Loucy (cell line): Measurements from ENCODE around the gene LIMS1.

Experiments used
- H2AFZ ChIP-seq: fragments of 200-600 bp; sonication (generic); 2 replicates; pipeline ENCODE4 v1.6.0; 2016; ENCODE audit warnings: antibody characterized with exemption, mild to moderate bottlenecking, low read length, moderate library complexity
- H3F3A ChIP-seq: fragments of 200-600 bp; 2 replicates; pipeline ENCODE4 v1.6.0; 2016; ENCODE audit warnings: antibody characterized with exemption, low read depth, mild to moderate bottlenecking
- H3K27me3 ChIP-seq: fragments of 200-600 bp; sonication (generic); 2 replicates; pipeline ENCODE4 v1.6.1; 2014; ENCODE audit warnings: low read length, mild to moderate bottlenecking; ENCODE audit not compliant: insufficient read depth, poor library complexity, severe bottlenecking
- H3K36me3 ChIP-seq: fragments of 200-600 bp; sonication (generic); 2 replicates; pipeline ENCODE4 v1.6.1; 2016; ENCODE audit warnings: low read length; ENCODE audit not compliant: insufficient read depth
- H3K4me1 ChIP-seq: fragments of 200-600 bp; sonication (generic); 2 replicates; pipeline ENCODE4 v1.5.1; 2014; ENCODE audit warnings: low read length, mild to moderate bottlenecking; ENCODE audit not compliant: insufficient read depth, poor library complexity, severe bottlenecking
- H3K4me2 ChIP-seq: fragments of 200-600 bp; sonication (generic); 2 replicates; pipeline ENCODE4 v1.6.0; 2014; ENCODE audit warnings: antibody characterized with exemption, low read length, low read depth, mild to moderate bottlenecking; ENCODE audit not compliant: poor library complexity, severe bottlenecking
- H3K4me3 ChIP-seq: fragments of 200-600 bp; sonication (generic); 2 replicates; pipeline ENCODE4 v1.5.1; 2014; ENCODE audit warnings: low read length, mild to moderate bottlenecking, mixed read lengths; ENCODE audit not compliant: poor library complexity, severe bottlenecking
- H3K79me2 ChIP-seq: fragments of 200-600 bp; sonication (generic); 2 replicates; pipeline ENCODE4 v1.6.1; 2014; ENCODE audit warnings: low read length; ENCODE audit not compliant: insufficient read depth
- H3K9ac ChIP-seq: fragments of 200-600 bp; sonication (generic); 2 replicates; pipeline ENCODE4 v1.6.0; 2014; ENCODE audit warnings: mild to moderate bottlenecking, low read depth, low read length, moderate library complexity; ENCODE audit not compliant: poor library complexity, severe bottlenecking
- H3K9me2 ChIP-seq: fragments of 200-600 bp; sonication (generic); replicated peaks from 2 replicates; pipeline ENCODE4 v1.6.1; 2016; ENCODE audit warnings: low read depth, low read length, mixed read lengths
- H3K9me3 ChIP-seq: fragments of 200-600 bp; sonication (generic); 2 replicates; pipeline ENCODE4 v1.6.1; 2014; ENCODE audit warnings: mild to moderate bottlenecking, antibody characterized with exemption, low read length, low read depth; ENCODE audit not compliant: insufficient read depth
- H4K20me1 ChIP-seq: fragments of 200-600 bp; sonication (generic); 2 replicates; pipeline ENCODE4 v1.6.0; 2014; ENCODE audit warnings: antibody characterized with exemption, low read length, mild to moderate bottlenecking; ENCODE audit not compliant: insufficient read depth, poor library complexity, severe bottlenecking
- CTCF ChIP-seq: fragments of 200-600 bp; sonication (generic); conservative IDR thresholded peaks from 2 replicates; pipeline ENCODE4 v1.5.1; 2014; ENCODE audit warnings: mild to moderate bottlenecking, antibody characterized with exemption, low read length
- EZH2phosphoT487 ChIP-seq: fragments of 200-600 bp; IDR thresholded peaks from 2 replicates; pipeline ENCODE4 v1.6.1; 2018; ENCODE audit warnings: antibody characterized with exemption, mild to moderate bottlenecking, moderate library complexity, borderline replicate concordance

LIMS1 gene

DNA sequence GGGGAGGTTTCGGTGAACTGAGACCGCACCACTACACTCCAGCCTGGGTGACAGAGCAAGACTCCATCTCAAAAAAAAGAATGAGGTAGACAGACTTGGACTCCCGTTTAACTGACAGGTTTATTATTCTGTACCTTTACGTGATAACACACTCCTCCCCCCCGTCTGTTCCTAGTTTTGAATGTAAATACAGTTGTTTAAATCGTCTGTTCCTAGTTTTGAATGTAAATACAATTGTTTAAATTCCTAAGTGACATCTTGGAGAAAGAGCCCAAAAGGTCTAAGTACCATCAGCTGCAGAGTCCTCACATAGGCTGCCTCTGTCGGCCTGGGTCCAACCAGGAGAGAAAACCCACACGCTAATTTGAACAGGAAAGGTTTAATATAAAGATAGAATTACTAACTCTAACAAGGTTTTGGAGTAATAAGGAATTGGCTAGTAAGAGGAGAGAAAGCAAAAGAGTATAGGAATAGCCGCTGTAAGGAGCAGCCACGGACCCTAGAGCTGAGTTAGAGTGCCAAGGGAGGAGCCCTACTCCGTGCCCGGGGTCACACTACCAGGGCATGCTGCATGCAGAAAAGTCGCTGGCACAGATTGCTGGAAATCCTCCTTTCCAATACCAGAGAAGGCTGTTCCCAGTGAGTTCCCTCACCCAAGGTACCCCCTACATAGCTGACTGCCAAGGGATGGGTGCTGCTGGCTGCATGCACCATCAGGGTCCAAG is 101.5 kb downstream of the LIMS1 start:
- Histone ChIP-seq H3K27me3 (no peaks in the 10 kb centered on the region), H4K20me1 (peaks cover 58% of the 10 kb centered on the region), H3K9ac (no peak overlapping the region), H3K4me3 (peak overlapping the region; percentile 11), H3F3A (no peaks in the 10 kb centered on the region), H3K9me3 (no peaks in the 10 kb centered on the region), H3K4me1 (peaks cover 71% of the 10 kb centered on the region), H3K9me2 (no peaks in the 10 kb centered on the region), H3K4me2 (peak overlapping the region; percentile 30), H2AFZ (no peak overlapping the region), H3K79me2 (peaks cover 100% of the 10 kb centered on the region), H3K36me3 (peaks cover 11% of the 10 kb centered on the region; the same call in 1 of the 2 replicates)
- no peak for TF ChIP-seq EZH2phosphoT487
- no peak for TF ChIP-seq CTCF

GRCh38 chr2:108637304-108637669 is 103.0 kb downstream of the LIMS1 start:
- peak overlapping the region; percentile 41 for H3K4me2 ChIP-seq
- no peak overlapping the region for H2AFZ ChIP-seq
- H3K9me3 ChIP-seq = no peaks in the 10 kb centered on the region
- peaks cover 65% of the 10 kb centered on the region for H3K4me1 ChIP-seq
- no peaks in the 10 kb centered on the region for H3F3A ChIP-seq
- no peak overlapping the region for H3K4me3 ChIP-seq
- H4K20me1 ChIP-seq = peaks cover 44% of the 10 kb centered on the region
- H3K9me2 ChIP-seq = no peaks in the 10 kb centered on the region
- no peak for TF ChIP-seq EZH2phosphoT487
- no peak for TF ChIP-seq CTCF
- H3K36me3 ChIP-seq = peaks cover 13% of the 10 kb centered on the region; the same call in 1 of the 2 replicates
- peaks cover 100% of the 10 kb centered on the region for H3K79me2 ChIP-seq
- H3K9ac ChIP-seq = peak overlapping the region; percentile 37
- no peaks in the 10 kb centered on the region for H3K27me3 ChIP-seq

DNA sequence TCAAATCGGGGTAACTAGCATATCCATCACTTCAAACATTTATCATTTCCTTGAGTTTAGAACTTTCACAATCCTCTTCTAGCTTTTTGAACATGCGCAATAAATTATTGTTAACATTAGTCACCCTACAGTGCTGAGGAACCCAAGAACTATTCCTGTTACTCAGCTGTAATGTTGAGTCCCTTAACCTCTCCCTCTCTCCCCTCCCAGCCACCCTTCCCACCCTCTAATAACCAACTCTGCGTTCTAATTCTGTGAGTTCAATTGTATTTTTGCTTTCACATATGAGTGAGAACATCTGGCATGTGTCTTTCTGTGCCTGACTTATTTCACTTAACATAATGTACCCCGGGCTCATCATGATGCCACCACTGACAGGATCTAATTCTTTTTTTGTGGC is 106.5 kb downstream of the LIMS1 start:
- H3K9me3 ChIP-seq = no peaks in the 10 kb centered on the region; the same call in 1 of the 2 replicates
- no peak overlapping the region for H2AFZ ChIP-seq
- peaks cover 100% of the 10 kb centered on the region for H3K79me2 ChIP-seq
- TF ChIP-seq CTCF (no peak), EZH2phosphoT487 (no peak)
- peak overlapping the region; percentile 0 for H3K9ac ChIP-seq
- H3K4me3 ChIP-seq = no peak overlapping the region
- H3K27me3 ChIP-seq = no peaks in the 10 kb centered on the region
- H3K9me2 ChIP-seq = no peaks in the 10 kb centered on the region
- H3K36me3 ChIP-seq = peaks cover 30% of the 10 kb centered on the region; the same call in 1 of the 2 replicates
- H4K20me1 ChIP-seq = peaks cover 30% of the 10 kb centered on the region
- no peaks in the 10 kb centered on the region for H3F3A ChIP-seq
- H3K4me1 ChIP-seq = peaks cover 38% of the 10 kb centered on the region
- no peak overlapping the region for H3K4me2 ChIP-seq
